Fibroblast of skin of left biceps (primary cell): ENCODE results near the gene EFCAB13.
"Not testable (repeated sequence)": the region's sequence is repeated elsewhere in the genome, so short reads cannot be mapped to it uniquely, and the experiment has no call there.

Source experiments
- DNase-seq, 2 experiments: peaks; one replicate each; pipeline ENCODE4 v3.0.0-alpha.2; 2013; ENCODE audit warnings: low read depth in 2 of 2

The EFCAB13 gene

DNA sequence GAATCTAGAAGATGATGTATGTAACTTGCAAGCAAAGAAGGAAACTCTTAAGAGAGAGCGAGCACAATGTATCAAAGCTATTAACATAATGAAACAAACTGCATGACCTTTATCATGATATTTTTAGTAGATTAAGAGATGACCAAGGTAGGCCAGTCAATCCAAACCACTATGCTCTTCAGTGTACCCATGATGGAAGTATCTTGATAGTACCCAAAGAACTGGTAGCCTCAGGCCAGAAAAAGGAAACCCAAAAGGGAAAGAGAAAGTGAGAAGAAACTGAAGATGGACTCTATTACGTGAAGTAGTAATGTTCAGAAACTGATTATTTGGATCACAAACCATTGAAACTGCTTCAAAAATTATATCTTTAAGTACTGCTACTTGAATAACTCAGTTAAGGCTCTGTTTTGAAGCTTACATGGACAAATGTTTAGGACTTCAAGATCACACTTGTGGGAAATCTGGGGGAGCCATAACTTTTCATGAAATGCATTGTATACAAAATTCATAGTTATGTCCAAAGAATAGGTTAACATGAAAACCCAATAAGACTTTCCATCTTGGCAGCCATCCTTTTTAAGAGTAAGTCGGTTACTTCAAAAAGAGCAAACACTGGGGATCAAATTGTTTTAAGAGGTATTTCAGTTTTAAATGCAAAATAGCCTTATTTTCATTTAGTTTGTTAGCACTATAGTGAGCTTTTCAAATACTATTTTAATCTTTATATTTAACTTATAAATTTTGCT, 102.3 kb downstream of the EFCAB13 start:
- not testable (repeated sequence) for DNase-seq

DNA sequence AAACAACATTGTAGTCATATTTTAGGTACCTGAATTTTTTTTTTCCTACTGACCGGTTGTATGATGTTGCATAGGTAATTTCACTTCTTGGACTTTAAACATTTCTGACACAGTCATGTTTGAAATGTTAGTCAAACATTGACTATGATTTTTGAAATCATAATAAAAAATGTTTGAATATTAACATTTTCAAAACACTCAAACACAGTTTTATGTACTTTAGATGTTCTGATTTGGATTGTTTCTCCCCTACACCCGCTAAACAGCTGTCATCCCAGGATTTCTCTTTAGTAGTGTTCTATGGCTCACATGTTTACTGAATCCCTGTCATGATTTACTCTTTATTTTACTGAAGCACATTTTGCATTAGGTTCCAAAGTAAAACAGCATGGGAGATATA, 104.2 kb downstream of the EFCAB13 start:
- no peak for DNase-seq

DNA sequence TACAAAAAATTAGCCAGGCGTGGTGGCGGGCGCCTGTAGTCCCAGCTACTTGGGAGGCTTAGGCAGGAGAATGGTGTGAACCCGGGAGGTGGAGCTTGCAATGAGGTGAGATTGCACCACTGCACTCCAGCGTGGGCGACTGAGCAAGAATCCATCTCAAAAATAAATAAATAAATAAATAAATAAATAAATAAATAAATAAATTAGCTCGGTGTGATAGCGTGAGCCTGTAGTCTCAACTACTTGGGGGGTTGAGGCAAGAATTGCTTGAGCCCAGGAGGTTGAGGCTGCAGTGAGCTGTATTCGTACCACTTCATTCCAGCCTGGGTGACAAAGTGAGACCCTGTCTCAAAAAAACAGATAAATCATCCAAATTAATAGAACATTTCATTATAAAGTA, 108.5 kb downstream of the EFCAB13 start:
- DNase-seq, result not testable (repeated sequence)

DNA sequence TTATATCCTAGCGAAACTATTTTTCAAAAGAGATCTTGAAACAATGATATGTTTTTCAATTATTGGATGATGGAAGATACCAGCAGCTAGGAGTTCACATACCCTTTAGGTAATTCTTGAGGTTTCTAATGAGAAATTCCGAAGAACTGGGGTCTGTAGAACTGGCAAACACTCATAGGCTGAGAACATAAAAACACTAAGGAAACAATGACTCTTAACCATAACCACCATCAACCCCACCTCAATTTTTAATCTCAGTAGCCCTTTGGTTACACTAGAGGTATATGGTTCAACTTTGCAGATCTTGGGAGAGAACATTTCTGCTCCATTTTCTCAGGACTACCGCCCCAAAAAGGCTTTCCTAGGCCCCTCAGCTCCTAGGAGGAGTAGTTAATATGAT, 141.4 kb downstream of the EFCAB13 start:
- DNase-seq, result no peak

DNA sequence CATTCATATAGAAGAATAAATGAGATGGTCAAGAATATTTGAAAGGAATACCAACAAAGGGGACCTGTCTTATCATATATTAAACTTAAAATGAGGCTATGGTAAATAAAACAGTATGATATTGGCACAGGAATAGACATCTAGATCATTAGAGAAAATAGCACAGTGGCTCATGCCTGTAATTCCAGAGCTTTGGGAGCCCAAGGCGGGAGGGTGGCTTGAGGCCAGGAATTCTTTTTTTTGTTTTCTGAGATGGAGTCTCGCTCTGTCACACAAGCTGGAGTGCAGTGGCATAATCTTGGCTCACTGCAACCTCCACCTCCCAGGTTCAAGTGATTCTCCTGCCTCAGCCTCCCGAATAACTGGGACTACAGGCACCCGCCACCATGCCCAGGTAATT, 143.2 kb downstream of the EFCAB13 start:
- not testable (repeated sequence) for DNase-seq

DNA sequence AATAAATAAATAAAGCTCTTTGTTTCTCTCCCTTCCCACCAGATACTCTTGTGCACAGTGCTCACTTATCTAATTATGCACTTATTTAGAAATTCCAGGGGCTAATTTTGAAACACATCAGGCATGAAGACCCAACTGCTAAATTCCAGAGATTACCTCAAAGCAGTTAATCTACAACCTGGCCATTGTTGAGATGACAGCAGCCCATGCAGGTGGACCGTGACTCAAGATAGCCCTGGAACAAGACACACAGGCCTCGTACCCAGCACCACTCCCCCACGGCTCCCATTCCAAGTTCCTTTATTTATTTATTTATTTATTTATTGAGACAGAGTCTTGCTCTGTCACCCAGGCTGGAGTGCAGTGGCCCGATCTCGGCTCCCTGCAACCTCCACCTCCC, 147.1 kb downstream of the EFCAB13 start:
- no peak for DNase-seq

DNA sequence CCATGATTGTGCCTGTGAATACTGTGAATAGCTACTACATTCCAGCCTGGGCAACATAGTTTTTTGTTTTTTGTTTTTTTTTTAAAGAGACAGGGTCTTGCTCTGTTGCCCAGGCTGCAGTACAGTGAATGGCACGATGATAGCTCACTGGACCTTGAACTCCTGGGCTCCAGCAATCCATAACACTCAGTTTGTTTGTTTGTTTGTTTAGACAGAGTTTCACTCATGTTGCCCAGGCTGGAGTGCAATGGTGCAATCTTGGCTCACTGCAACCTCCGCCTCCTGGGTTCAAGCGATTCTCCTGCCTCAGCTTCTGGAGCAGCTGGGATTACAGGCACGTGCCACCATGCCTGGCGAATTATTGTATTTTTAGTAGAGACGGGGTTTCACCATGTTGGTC, 148.3 kb downstream of the EFCAB13 start:
- DNase-seq, result not testable (repeated sequence)
